PC-3 (cell line): ENCODE results near the gene EMILIN1. TPM values are rescaled to one million over a fixed set of nuclear protein-coding genes. Genes with fewer than 3 reads are reported as not detected.
"Not testable (repeated sequence)": the region's sequence is repeated elsewhere in the genome, so short reads cannot be mapped to it uniquely, and the experiment has no call there.

Experiments used
- ATAC-seq: fragments of 200-7000 bp; cut with Tn5 transposase; 2 replicates; pipeline ENCODE4 v1.9.1; 2020; ENCODE audit warnings: mild to moderate bottlenecking, moderate library complexity
- BruUV-seq: library from RNA; stranded (reverse); fragments of 400-500 nt; replicated peaks from 2 replicates; lab custom pipeline; 2021; lab: Mats Ljungman, UMichigan
- CTCF ChIA-PET: fragments of 300-600 bp; sonication (Branson Sonifier 250); formaldehyde crosslinking; loops from one replicate; lab custom pipeline; 2022; ENCODE audit warnings: antibody characterized with exemption; lab: Charles Lee
- POLR2A ChIA-PET: fragments of 300-600 bp; sonication (Branson Sonifier 250); formaldehyde crosslinking; loops from one replicate; lab custom pipeline; 2022; ENCODE audit warnings: antibody characterized with exemption; ENCODE audit not compliant: unreplicated experiment; lab: Charles Lee
- DNase-seq: peaks from one replicate; pipeline ENCODE4 v3.0.0-alpha.2; 2015
- H2AFZ ChIP-seq: fragments of 300-600 bp; sonication (generic); 2 replicates; pipeline ENCODE4 v1.6.0; 2016; ENCODE audit warnings: antibody characterized with exemption, low read length
- H3F3A ChIP-seq: fragments of 300-600 bp; sonication (generic); one replicate; pipeline ENCODE4 v1.6.0; 2017; ENCODE audit warnings: antibody characterized with exemption, low read length, control low read depth, mild to moderate bottlenecking; ENCODE audit not compliant: unreplicated experiment
- H3K27ac ChIP-seq: fragments of 300-600 bp; sonication (generic); 2 replicates; pipeline ENCODE4 v1.5.1; 2016; ENCODE audit warnings: mild to moderate bottlenecking, low read length
- H3K27me3 ChIP-seq: fragments of 300-600 bp; sonication (generic); 2 replicates; pipeline ENCODE4 v1.6.1; 2016; ENCODE audit warnings: low read length, mixed read lengths
- H3K36me3 ChIP-seq: fragments of 300-600 bp; sonication (generic); 2 replicates; pipeline ENCODE4 v1.6.1; 2016; ENCODE audit warnings: low read depth, mixed run types, low read length, mixed read lengths
- H3K4me1 ChIP-seq: fragments of 300-600 bp; sonication (generic); 2 replicates; pipeline ENCODE4 v1.5.1; 2016; ENCODE audit warnings: low read length; ENCODE audit not compliant: insufficient read depth
- H3K4me2 ChIP-seq: fragments of 300-600 bp; sonication (generic); 2 replicates; pipeline ENCODE4 v1.6.0; 2016; ENCODE audit warnings: low read length
- H3K4me3 ChIP-seq: fragments of 300-600 bp; sonication (generic); 2 replicates; pipeline ENCODE4 v1.5.1; 2016; ENCODE audit warnings: mild to moderate bottlenecking, low read length, mixed read lengths
- H3K79me2 ChIP-seq: fragments of 300-600 bp; sonication (generic); 2 replicates; pipeline ENCODE4 v1.6.1; 2017; ENCODE audit warnings: low read length, mixed read lengths
- H3K9ac ChIP-seq: fragments of 300-600 bp; sonication (generic); 2 replicates; pipeline ENCODE4 v1.6.0; 2016; ENCODE audit warnings: mild to moderate bottlenecking, low read length
- H3K9me2 ChIP-seq: fragments of 300-600 bp; sonication (generic); replicated peaks from 2 replicates; pipeline ENCODE4 v1.6.1; 2016; ENCODE audit warnings: mixed run types, low read length, mixed read lengths
- H3K9me3 ChIP-seq: fragments of 300-600 bp; sonication (generic); 2 replicates; pipeline ENCODE4 v1.6.1; 2016; ENCODE audit warnings: low read length, mixed read lengths
- H4K20me1 ChIP-seq: fragments of 300-600 bp; sonication (generic); 2 replicates; pipeline ENCODE4 v1.6.1; 2016; ENCODE audit warnings: low read length, mixed read lengths
- EZH2 ChIP-seq: fragments of 300-600 bp; sonication (generic); IDR thresholded peaks from one replicate; pipeline ENCODE4 v1.6.1; 2017; ENCODE audit warnings: antibody characterized with exemption, mild to moderate bottlenecking, low read length; ENCODE audit not compliant: unreplicated experiment
- EZH2phosphoT487 ChIP-seq: fragments of 300-600 bp; sonication (generic); IDR thresholded peaks from 2 replicates; pipeline ENCODE4 v1.6.1; 2018; ENCODE audit warnings: mild to moderate bottlenecking, antibody characterized with exemption, low read length, borderline replicate concordance
- intact Hi-C: fragments of 100-400 bp; cut with micrococcal nuclease; formaldehyde crosslinking; loops from 2 replicates; pipeline ENCODE4 v1.9.0; 2023
- total RNA-seq: library from RNA; depleted of rRNA; stranded (reverse); fragments of >200 nt; gene quantifications from 2 replicates; pipeline ENCODE4 v1.2.3, GENCODE V29; 2014
- TF ChIP-seq, protein P1 (sequence below): fragments of 300-600 bp; sonication (generic); conservative IDR thresholded peaks from 2 replicates; pipeline ENCODE4 v1.5.1; 2017; ENCODE audit warnings: antibody characterized with exemption, low read depth, mild to moderate bottlenecking, low read length

The EMILIN1 gene
- total RNA-seq, 1 experiment from 2014 or later: 0.69 TPM

DNA sequence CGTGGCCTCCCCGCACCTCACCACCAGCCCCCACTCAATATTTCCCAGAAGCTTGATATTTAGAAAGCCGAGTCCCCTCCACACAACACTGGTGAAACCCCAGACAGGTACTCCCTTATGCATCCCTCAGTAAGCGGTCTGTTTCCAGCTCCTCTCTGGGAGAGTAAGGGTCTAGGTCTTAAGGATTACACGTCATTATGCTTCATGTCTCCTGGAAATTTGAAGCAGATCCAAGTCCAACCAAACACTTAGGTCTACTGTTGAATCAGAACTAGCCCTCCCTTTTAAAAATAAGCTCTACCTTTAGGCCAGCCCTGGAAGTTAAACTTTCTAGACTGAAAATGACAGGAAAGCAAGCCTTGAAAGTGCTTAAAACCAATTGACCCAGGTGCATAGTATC, 5.5 kb upstream of the EMILIN1 start:
- Histone ChIP-seq H3K4me1 (peaks cover 12% of the 10 kb centered on the region), H3F3A (no peaks in the 10 kb centered on the region), H3K9ac (no peak overlapping the region), H3K4me3 (no peak overlapping the region), H3K9me2 (no peaks in the 10 kb centered on the region), H3K36me3 (peaks cover 13% of the 10 kb centered on the region), H3K27me3 (no peaks in the 10 kb centered on the region), H3K27ac (no peak overlapping the region), H3K4me2 (no peak overlapping the region), H3K9me3 (no peaks in the 10 kb centered on the region), H3K79me2 (peaks cover 34% of the 10 kb centered on the region), H2AFZ (no peak overlapping the region), H4K20me1 (no peaks in the 10 kb centered on the region)
- POLR2A ChIA-PET: no interaction called here
- intact Hi-C loops: no loop called here
- ATAC-seq: no peak
- TF ChIP-seq EZH2phosphoT487 (no peak), EZH2 (no peak)
- TF ChIP-seq, protein P1, sequence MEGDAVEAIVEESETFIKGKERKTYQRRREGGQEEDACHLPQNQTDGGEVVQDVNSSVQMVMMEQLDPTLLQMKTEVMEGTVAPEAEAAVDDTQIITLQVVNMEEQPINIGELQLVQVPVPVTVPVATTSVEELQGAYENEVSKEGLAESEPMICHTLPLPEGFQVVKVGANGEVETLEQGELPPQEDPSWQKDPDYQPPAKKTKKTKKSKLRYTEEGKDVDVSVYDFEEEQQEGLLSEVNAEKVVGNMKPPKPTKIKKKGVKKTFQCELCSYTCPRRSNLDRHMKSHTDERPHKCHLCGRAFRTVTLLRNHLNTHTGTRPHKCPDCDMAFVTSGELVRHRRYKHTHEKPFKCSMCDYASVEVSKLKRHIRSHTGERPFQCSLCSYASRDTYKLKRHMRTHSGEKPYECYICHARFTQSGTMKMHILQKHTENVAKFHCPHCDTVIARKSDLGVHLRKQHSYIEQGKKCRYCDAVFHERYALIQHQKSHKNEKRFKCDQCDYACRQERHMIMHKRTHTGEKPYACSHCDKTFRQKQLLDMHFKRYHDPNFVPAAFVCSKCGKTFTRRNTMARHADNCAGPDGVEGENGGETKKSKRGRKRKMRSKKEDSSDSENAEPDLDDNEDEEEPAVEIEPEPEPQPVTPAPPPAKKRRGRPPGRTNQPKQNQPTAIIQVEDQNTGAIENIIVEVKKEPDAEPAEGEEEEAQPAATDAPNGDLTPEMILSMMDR: no peak
- no TSS peak for BruUV-seq
- CTCF ChIA-PET: no interaction called here
- DNase-seq: no peak

DNA sequence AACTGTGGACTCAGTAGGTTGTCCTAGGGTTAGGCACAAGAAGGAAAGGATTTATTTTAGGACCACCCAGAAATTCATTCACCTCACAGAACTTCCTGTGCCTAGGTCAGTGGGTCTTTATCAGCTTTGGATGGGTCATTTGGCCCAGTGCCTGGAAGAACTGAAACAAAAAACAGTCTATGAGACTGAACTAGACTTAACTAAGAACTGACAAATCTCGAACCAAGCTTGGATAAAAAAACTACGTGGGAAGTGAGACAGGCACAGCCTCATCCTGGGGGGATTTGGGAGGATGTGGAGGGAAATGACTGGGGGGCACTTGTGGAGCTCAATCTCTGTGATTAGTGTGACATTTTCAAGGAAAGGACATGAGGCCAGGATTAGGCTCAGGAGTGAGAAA, 4.6 kb upstream of the EMILIN1 start:
- Histone ChIP-seq H3K4me1 (peaks cover 12% of the 10 kb centered on the region), H4K20me1 (no peaks in the 10 kb centered on the region), H3K27me3 (no peaks in the 10 kb centered on the region), H2AFZ (no peak overlapping the region), H3K27ac (no peak overlapping the region), H3K4me3 (no peak overlapping the region), H3F3A (no peaks in the 10 kb centered on the region), H3K4me2 (no peak overlapping the region), H3K9me2 (no peaks in the 10 kb centered on the region), H3K79me2 (peaks cover 26% of the 10 kb centered on the region), H3K36me3 (peaks cover 7% of the 10 kb centered on the region), H3K9me3 (no peaks in the 10 kb centered on the region), H3K9ac (no peak overlapping the region)
- TF ChIP-seq EZH2phosphoT487 (no peak), EZH2 (no peak)
- TF ChIP-seq, protein P1: no peak
- intact Hi-C loops: no loop called here
- POLR2A ChIA-PET: no interaction called here
- no TSS peak for BruUV-seq
- no peak for ATAC-seq
- no peak for DNase-seq
- CTCF ChIA-PET: no interaction called here

DNA sequence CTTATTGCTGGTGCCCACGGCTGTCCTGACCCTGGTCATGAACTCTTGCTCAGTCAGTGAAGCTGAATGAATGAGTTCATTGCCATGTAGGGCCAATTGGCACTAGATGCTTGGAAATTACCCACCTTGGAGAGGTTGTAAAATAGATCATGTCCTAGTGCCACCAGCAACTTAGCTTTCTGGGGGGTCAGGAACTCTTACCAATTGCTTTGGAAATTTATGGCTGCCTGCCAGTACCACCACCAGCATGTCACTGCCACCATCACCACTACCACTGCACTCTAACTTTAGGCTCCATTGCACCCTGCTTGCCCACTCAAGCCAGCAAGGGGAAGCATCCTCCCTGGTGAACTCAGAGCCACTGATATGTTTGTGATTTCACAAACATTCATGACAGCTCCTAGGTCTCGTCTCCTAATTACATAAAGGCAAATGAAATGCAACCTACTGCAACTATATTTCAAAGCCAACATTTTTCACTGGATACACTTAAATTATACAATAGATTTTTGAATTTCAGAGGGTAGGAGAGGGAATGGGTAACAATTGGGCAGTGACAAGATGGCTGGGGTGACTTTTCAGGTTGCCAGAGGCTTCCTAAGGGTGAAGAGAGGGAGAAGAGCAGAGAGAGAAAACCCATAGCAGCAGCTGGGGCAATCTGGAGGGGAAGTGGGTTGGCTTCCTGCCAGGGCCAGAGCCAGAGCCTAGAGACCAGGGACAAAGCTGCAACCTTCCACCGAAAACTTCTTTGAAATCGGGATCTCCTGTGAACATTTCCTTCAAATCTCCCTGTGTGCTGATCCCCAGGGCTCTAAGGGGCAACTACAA, 3.5 kb upstream of the EMILIN1 start:
- no peaks in the 10 kb centered on the region for H3F3A ChIP-seq
- BruUV-seq: no TSS peak
- H3K27me3 ChIP-seq: no peaks in the 10 kb centered on the region
- ChIA-PET POLR2A (no interaction called here), CTCF (no interaction called here)
- peaks cover 12% of the 10 kb centered on the region for H3K4me1 ChIP-seq
- H3K4me2 ChIP-seq: no peak overlapping the region
- no peaks in the 10 kb centered on the region for H4K20me1 ChIP-seq
- DNase-seq: no peak
- H3K9me3 ChIP-seq: no peaks in the 10 kb centered on the region
- H3K36me3 ChIP-seq: no peaks in the 10 kb centered on the region
- no peak overlapping the region for H2AFZ ChIP-seq
- no peaks in the 10 kb centered on the region for H3K9me2 ChIP-seq
- no peak overlapping the region for H3K9ac ChIP-seq
- H3K79me2 ChIP-seq: peaks cover 15% of the 10 kb centered on the region
- no peak overlapping the region for H3K27ac ChIP-seq
- intact Hi-C loops: no loop called here
- H3K4me3 ChIP-seq: no peak overlapping the region
- TF ChIP-seq EZH2 (no peak), EZH2phosphoT487 (no peak)
- TF ChIP-seq, protein P1: no peak
- no peak for ATAC-seq

DNA sequence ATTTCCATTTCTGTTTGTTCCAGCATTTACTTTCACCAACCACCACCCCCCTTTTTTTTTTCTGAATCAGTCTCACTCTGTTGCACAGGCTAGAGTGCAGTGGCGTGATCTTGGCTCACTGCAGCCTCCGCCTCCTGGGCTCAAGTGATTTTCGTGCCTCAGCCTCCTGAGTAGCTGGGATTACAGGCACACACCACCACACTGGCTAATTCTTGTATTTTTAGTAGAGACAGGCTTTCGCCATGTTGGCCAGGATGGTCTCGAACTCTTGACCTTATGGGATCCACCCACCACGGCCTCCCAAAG, 2.9 kb upstream of the EMILIN1 start:
- BruUV-seq, H3K27ac ChIP-seq, H3K9me2 ChIP-seq, H2AFZ ChIP-seq, DNase-seq, ATAC-seq, intact Hi-C loops, CTCF ChIA-PET, H4K20me1 ChIP-seq, H3K79me2 ChIP-seq, POLR2A ChIA-PET, H3K27me3 ChIP-seq, H3K36me3 ChIP-seq, H3K4me3 ChIP-seq, H3F3A ChIP-seq, H3K4me1 ChIP-seq, H3K4me2 ChIP-seq, H3K9ac ChIP-seq, H3K9me3 ChIP-seq: not testable (repeated sequence)
